Right lung (tissue), 10 donors: Measurements from ENCODE around the gene ZNF92. TPM values are rescaled to one million over a fixed set of nuclear protein-coding genes. Genes with fewer than 3 reads are reported as not detected.
"Not testable (repeated sequence)": the region's sequence is repeated elsewhere in the genome, so short reads cannot be mapped to it uniquely, and the experiment has no call there.

ENCODE experiments used
- DNase-seq, 2 donors: peaks; one replicate each; pipeline ENCODE4 v3.0.0-alpha.2; 2013
- long read RNA-seq, 8 donors: transcript quantifications; one replicate each; lab custom pipeline, GENCODE V29; 2026
- polyA plus RNA-seq, 5 donors: library from polyadenylated mRNA; unstranded; fragments of 120-200 nt; gene quantifications; one replicate each; pipeline versions ENCODE4 v1.2.1 to v1.2.3, GENCODE V29; 2013; ENCODE audit warnings: inconsistent platforms in 1 of 5, low replicate concordance in 1 of 5; ENCODE audit not compliant: insufficient read length in 5 of 5, insufficient read depth in 1 of 5

Gene ZNF92
- polyA plus RNA-seq, result 10 to 100 TPM; 12.0 to 25.8 (median 16.8) TPM
- long read RNA-seq, donor 1, transcript ZNF92-201 (4 exons, 3,210 nt), result major isoform, 9 of 11 reads
- long read RNA-seq, donor 1, partial matches to known transcripts, result 0 of 11 reads
- long read RNA-seq, donor 1, other reads (novel, unspliced or antisense), result 0 of 11 reads
- long read RNA-seq, donor 2, transcript ZNF92-201 (4 exons, 3,210 nt), result major isoform, 12 of 14 reads
- long read RNA-seq, donor 2, partial matches to known transcripts, result 0 of 14 reads
- long read RNA-seq, donor 2, other reads (novel, unspliced or antisense), result 0 of 14 reads
- long read RNA-seq, donor 3, partial matches to known transcripts, result 0 of 6 reads
- long read RNA-seq, donor 3, other reads (novel, unspliced or antisense), result 0 of 6 reads
- long read RNA-seq, donor 4, partial matches to known transcripts, result 0 of 4 reads
- long read RNA-seq, donor 4, other reads (novel, unspliced or antisense), result 0 of 4 reads
- long read RNA-seq, donor 5, transcript ZNF92-201 (4 exons, 3,210 nt), result major isoform, 5 of 9 reads
- long read RNA-seq, donor 5, partial matches to known transcripts, result 0 of 9 reads
- long read RNA-seq, donor 5, other reads (novel, unspliced or antisense), result 0 of 9 reads
- long read RNA-seq, donor 6, transcript ZNF92-201 (4 exons, 3,210 nt), result major isoform, 6 of 11 reads
- long read RNA-seq, donor 6, partial matches to known transcripts, result 0 of 11 reads
- long read RNA-seq, donor 6, other reads (novel, unspliced or antisense), result 0 of 11 reads
- long read RNA-seq, donor 7, partial matches to known transcripts, result 0 of 2 reads
- long read RNA-seq, donor 7, other reads (novel, unspliced or antisense), result 0 of 2 reads
- long read RNA-seq, donor 8, partial matches to known transcripts, result 0 of 3 reads
- long read RNA-seq, donor 8, other reads (novel, unspliced or antisense), result 0 of 3 reads

DNA sequence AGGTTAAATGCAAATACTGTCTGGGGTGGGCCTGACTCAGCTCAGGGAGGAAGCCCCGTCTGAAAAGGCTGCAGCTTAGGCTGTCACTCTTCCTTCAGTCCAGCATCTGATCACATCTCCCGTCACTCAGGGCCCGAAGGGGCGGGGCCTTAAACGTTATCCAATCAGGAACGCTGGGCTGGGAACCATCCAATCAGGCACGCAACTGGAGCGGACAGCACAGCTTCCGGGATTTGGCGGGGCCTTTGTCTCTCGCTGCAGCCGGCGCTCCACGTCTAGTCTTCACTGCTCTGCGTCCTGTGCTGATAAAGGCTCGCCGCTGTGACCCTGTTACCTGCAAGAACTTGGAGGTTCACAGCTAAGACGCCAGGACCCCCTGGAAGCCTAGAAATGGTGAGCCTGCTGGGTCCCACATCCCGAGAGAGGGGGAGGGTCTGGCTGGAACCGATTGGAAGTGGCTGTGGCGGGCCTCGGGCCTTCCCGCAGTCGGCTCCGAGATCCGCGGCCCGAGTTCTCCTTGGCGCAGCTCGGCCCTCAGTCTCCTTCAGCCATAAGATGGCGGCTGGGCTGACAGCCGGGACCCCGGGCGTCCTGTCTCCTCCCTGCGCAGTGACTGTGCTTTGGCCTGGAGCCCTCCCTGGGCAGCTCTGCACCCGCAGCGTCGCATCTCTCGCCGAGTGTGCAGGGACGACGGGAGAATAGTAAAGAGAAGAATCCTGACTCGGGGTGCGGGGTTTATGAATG is at the start of gene ZNF92:
Gene ZNF92, plus strand, starts transcription at position 248 of the 744 bp plus-strand sequence. Its CDS starts 143 bp downstream, at position 391.
- DNase-seq, result peak; percentile 90 to 94

GRCh38 chr7:65325793-65326432 is 47.7 kb upstream of the ZNF92 start:
- no peak for DNase-seq

DNA sequence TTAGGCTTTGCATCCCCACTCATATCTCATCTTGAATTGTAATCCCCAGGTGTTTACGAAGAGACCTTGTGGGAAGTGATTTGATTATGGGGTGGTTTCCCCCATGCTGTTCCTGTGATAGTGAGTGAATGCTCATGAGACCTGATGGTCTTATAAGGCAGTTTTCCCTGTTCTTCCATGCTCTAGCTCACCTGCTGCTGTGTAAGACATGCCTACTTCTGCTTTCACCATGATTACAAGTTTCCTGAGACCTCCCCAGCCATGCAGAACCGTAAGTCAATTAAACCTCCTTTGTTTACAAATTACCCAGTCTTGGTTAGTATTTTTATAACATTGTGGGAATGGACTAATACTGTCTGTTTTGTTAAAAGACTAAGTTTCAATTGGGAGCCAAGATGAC is 35.3 kb upstream of the ZNF92 start:
- DNase-seq, result no peak

DNA sequence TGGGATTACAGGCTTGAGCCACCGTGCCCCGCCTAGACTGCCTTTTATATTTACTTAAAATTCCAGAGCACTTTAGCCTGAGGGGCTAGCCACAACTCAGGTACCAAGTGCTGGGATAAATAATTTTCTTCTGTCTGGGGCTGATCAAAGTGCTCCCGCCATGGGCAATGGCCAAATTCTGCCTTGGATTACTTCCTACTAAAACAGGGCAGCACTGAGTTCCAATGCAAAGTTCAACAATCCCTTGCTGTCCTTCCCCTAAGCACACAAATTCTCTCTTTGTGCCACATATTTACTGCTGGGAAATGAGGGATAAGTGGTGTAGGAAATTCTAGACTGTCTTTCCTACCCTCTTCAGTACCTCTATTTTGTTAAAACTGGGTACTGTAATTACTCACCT is 34.4 kb upstream of the ZNF92 start:
- no peak for DNase-seq

DNA sequence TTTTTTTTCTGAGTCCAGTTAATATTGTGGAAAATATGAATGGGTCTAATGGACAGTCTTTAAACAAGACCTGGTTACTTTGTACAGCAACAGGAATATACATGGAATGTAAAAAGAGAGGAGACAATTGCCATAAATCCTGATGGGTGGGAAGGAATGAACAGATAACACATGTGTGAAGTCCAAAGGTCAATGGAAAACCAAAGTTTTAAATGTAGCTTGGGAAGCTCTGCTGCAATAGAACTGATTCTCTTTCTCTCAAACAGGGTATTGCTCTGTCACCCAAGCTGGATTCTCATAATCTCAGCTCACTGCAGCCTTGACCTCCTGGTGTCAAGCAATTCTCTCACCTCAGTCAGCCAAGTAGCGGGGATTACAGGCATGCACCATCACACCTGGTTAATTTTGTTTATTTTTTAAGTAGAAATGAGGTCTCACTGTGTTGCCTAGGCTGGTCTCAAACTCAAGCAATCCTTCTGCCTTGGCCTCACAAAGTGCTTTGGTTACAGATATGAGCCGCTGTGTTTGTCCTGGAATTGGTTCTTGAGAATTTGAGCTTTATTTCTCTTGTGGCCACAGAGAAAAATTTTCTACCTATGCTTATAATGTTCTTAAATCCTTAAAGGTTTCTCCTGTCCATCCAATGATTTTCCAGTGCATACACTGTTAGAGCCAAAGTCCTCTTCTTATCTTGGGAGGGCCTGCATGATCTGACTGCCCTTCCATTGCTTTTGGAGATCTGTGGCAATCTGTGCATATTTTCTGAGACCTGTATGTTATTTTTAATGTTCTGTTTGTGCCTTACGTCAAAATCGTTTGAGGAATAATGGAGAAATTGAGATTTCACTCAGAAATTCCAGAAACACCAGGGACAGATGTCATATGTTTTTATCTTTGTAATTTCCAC is 30.7 kb upstream of the ZNF92 start:
- no peak for DNase-seq

GRCh38 chr7:65344541-65344940 is 29.1 kb upstream of the ZNF92 start:
- DNase-seq, result not testable (repeated sequence)

DNA sequence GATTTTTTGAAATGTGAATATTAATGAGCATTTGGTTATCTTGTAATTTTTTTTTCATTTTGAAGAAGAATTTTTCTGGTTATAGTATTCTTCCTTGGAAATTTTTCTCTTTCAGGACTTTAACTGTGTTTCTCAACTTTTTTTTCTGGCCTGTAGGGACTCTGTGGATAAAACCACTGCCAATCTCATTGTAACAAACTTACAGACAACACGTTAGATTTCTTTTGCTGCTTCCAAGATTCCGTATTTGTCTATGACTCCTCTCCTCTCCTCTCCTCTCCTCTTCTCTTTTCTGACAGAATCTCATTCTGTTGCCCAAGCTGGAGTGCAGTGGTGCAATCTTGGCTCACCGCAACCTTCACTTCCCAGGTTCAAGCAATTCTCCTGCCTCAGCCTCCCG is 19.4 kb upstream of the ZNF92 start:
- no peak for DNase-seq

- DNase-seq, result no peak
Measured at GRCh38 chr7:65369843-65370242, 3.8 kb upstream of the ZNF92 start.

DNA sequence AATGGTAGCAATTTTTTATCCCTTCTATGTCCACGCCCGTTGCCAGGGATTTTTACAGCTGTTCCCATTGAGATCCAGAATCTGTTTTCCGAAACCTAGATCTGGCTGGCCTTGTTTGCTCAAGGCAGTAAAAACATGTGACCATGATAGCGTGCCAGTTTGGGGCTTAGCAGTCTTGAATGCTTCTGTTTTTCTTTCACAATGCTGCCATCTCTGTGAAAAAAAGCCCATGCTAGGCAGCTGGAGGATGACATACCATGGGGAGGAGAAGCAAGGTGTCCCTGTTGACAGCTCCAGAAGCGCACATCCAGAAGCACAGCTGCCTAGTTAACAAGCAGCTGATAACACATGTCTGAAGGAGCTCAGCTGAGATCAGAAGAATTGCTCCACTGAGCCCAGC is 2.2 kb upstream of the ZNF92 start:
- peak in 1 of 2 donors; percentile 0 for DNase-seq

DNA sequence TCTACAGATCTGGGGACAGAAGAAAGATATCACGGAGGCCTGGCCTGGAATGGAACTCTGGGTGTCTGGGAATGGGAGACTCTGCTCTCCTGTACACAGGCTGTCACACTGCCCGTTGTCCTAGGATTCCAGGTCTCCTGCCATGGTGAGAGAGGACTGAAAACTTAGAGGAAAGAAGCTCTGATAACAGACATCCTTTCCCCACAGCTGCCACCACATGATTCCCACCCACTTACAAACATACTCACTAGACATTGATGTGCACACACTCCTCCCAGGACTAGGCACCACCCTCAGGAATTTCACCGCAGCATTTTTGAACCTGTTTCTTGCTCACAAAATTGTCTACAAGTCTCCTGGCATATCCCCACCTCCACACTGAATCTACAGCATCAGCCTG is 5.7 kb downstream of the ZNF92 start:
- DNase-seq, result no peak

DNA sequence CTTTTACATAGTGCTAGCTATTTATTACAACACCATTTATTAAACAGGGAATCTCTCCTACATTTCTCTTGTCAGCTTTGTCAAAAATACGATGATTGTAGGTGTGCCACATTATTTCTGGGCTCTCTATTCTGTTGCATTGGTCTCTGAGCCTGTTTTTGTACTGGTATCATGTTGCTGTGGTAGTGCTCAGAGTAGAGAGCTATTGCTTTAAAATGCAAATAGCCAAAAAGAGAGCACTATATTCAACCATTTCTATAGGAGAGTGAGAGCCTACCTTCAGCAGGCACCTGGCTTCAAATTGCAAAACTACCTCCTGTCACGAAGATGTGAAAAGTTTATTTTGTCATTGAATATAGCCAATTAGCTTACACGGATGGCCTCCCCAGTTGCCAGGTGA is 8.1 kb downstream of the ZNF92 start:
- no peak for DNase-seq

DNA sequence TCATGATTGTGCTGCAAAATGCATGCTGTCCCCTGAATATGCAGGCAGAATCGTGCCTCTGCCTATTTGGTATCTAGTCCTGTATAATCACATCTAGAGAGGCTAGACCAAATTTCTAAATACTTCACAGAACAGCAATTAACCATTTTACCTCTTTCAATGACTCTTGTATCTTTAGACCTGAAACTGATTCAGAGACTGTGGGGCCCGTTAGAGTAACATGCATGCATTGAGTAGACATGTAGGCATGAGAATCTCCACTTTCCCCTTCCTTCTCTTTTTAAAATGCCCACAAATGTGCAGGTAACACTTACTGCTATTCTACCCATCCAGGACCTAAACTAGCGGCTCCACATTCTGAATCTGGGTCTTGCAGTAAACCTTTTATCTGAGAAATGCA is 8.8 kb downstream of the ZNF92 start:
- no peak for DNase-seq

- DNase-seq, result no peak
Measured at GRCh38 chr7:65387891-65388290, 14.2 kb downstream of the ZNF92 start.

DNA sequence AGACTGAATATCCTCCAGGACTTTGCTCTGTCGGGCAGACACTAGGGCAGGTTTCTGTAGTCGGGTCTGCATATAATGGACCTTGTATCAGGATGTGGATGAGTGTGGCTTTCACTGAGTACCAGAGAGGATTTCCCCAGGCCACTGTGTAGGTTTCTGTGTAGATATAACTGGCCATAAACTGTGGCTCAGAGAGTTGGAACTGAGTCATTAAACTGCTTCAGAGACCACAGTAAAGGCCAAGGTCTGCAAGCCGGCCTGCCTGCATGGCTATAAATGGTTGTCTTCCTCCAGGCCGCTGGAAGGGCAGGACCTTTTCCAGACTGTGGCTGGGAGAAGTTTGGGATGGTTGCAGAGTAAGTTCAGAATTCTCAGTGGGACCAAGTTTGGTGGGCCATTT is 16.9 kb downstream of the ZNF92 start:
- DNase-seq, result no peak

- DNase-seq, result no peak
Measured at GRCh38 chr7:65397730-65398142, 24.1 kb downstream of the ZNF92 start.

DNA sequence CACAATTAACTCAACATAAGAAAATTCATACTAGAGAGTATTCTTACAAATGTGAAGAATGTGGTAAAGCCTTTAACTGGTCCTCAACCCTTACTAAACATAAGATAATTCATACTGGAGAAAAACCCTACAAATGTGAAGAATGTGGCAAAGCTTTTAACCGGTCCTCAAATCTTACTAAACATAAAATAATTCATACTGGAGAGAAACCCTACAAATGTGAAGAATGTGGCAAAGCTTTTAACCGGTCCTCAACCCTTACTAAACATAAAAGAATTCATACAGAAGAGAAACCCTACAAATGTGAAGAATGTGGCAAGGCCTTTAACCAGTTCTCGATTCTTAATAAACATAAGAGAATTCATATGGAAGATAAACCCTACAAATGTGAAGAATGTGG is 25.0 kb downstream of the ZNF92 start:
- not testable (repeated sequence) for DNase-seq

DNA sequence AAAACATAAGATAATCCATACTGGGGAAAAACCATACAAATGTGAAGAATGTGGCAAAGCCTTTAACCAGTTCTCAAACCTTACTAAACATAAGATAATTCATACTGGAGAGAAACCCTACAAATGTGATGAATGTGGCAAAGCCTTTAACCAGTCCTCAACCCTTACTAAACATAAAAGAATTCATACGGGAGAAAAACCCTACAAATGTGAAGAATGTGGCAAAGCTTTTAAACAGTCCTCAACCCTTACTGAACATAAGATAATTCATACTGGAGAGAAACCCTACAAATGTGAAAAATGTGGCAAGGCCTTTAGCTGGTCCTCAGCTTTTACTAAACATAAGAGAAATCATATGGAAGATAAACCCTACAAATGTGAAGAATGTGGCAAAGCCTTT is 25.4 kb downstream of the ZNF92 start:
- not testable (repeated sequence) for DNase-seq

GRCh38 chr7:65404020-65404419 is 30.4 kb downstream of the ZNF92 start:
- DNase-seq, result no peak

GRCh38 chr7:65406706-65407105 is 33.1 kb downstream of the ZNF92 start:
- not testable (repeated sequence) for DNase-seq

DNA sequence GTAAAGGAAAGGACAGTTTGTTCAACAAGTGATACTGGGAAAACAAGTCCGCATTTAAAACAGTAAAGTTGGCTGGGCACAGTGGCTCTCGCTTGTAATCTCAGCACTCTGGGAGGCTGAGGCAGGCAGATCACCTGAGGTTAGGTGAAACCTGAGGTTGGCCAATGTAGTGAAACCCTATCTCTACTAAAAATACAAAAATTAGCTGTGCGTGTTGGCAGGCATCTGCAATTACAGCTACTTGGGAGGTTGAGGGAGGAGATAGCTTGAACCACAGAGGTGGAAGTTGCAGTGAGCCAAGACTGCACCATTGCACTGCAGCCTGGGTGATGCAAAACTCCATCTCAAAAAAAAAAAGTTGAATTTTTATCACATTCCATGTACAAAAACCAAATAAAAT is 35.7 kb downstream of the ZNF92 start:
- no peak for DNase-seq
